NCI-H1105 treated with DMSO at 0.1 percent for 48 hours (cell line): ENCODE measurements around the gene ZNF710.
A peak's percentile ranks its signal among the peaks of the same experiment; 100 is the strongest.
"Not testable (repeated sequence)": the region's sequence is repeated elsewhere in the genome, so short reads cannot be mapped to it uniquely, and the experiment has no call there.

ENCODE experiments used
- DNase-seq: peaks from one replicate; lab custom pipeline; 2025; lab: John Stamatoyannopoulos, UW

The ZNF710 gene, protein sequence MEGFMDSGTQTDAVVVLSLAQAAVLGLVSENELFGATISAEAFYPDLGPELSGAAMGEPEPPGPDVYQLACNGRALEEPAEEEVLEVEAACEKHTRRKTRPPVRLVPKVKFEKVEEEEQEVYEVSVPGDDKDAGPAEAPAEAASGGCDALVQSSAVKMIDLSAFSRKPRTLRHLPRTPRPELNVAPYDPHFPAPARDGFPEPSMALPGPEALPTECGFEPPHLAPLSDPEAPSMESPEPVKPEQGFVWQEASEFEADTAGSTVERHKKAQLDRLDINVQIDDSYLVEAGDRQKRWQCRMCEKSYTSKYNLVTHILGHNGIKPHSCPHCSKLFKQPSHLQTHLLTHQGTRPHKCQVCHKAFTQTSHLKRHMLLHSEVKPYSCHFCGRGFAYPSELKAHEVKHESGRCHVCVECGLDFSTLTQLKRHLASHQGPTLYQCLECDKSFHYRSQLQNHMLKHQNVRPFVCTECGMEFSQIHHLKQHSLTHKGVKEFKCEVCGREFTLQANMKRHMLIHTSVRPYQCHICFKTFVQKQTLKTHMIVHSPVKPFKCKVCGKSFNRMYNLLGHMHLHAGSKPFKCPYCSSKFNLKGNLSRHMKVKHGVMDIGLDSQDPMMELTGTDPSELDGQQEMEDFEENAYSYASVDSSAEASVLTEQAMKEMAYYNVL

DNA sequence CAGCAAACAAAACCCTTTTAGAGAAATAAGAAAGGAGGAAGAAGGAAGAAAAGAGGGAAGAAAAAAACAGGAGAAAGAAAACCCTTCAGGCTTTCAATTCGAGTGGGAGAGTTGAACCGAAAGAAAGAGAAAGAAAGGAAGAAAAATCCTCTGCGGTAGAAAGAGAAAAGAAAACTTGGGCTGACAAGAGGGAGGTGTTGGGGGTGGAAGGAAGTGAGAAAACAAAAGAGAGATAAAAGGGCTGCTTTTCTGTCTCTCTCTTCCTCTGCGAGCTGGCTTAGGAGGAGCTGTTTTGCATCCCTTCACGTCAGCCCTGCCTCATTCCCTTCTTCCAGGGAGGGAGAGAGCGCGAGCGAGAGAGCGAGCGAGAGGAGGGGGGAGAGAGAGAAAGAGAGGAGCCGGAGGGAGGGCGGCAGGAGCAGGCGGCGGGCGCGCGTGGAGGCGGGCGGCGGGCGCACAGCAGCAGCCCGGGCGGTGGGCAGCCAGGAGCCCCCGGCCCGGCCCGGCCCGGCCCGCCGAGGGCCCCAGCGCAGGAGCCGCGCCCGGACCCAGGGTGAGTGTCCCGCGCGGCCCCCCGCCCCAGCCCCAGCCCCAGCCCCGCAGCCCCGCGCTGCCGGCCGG is at the start of gene ZNF710:
Gene ZNF710 (plus strand): TSS at position 263 of the 621 bp plus-strand sequence. CDS start 65,814 bp downstream, outside the sequence.
- peak; percentile 18 for DNase-seq

DNA sequence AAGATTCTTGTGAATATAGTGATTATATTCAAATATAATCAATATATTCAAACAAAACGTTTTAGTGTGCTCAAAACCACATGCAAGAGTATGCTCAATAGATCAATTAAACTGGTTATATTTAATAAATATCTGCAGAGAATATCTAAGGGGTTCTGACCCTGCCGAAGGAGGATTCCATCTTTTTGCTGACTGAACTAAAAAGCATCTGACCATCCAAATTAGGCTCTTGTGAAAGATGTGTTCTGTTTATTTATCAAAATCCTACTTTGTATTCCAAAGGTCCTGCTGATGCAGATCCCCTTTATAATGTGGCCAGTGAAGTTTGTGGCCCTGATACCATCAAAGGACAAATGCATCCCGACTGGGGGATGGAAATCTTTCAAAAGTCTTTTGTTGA is 46.6 kb upstream of the ZNF710 start:
- DNase-seq, result no peak

DNA sequence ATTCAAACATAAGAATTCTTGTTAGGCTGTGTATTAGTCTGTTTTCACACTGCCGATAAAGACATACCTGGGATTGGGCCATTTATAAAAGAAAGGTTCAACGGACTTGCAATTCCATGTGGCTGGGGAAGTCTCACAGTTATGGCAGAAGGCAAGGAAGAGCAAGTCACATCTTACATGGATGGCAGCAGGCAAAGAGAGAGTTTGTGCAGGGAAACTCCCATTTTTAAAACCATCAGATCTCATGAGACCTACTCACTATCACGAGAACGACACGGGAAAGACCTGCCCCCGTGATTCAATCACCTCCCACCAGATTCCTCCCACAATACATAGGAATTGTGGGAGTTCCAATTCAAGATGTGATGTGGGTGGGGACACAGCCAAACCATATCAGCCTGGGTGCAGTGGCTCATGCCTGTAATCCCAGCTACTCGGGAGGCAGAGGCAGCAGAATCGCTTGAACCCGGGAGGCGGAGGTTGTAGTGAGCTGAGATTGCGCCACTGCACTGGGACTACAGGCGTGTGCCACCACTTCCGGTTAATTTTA is 45.6 kb upstream of the ZNF710 start:
- not testable (repeated sequence) for DNase-seq

DNA sequence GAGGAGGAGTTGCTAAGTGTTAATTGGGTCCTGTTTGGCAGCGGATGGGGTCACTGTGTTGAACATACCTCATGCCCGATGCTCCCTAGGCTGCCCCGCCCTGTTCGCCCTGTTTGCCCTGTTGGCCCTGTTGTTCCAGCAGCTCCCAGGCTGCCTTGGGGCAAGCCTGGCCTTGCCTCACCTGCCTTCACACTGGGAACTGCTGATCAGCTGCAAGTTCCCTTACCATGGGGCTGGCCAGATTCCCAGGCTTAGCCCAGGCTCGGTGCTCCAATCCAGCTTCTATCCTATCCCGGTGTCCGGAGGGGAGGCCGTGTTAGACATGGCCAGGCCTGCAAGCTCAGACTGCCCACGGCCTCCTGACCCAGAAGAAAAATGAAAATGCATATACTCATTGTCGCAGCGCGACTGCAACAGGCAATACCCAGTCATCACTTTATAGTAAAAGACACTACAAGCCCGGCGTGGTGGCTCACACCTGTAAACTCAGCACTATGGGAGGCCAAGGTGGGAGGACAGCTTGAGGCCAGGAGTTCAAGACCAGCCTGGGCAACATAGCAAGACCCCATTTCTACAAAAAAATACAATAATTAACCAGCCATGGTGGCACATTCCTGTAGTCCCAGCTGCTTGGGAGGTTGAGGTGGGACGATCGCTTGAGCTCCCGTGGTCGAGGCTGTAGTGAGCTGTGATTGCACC is 42.9 kb upstream of the ZNF710 start:
- DNase-seq, result no peak

DNA sequence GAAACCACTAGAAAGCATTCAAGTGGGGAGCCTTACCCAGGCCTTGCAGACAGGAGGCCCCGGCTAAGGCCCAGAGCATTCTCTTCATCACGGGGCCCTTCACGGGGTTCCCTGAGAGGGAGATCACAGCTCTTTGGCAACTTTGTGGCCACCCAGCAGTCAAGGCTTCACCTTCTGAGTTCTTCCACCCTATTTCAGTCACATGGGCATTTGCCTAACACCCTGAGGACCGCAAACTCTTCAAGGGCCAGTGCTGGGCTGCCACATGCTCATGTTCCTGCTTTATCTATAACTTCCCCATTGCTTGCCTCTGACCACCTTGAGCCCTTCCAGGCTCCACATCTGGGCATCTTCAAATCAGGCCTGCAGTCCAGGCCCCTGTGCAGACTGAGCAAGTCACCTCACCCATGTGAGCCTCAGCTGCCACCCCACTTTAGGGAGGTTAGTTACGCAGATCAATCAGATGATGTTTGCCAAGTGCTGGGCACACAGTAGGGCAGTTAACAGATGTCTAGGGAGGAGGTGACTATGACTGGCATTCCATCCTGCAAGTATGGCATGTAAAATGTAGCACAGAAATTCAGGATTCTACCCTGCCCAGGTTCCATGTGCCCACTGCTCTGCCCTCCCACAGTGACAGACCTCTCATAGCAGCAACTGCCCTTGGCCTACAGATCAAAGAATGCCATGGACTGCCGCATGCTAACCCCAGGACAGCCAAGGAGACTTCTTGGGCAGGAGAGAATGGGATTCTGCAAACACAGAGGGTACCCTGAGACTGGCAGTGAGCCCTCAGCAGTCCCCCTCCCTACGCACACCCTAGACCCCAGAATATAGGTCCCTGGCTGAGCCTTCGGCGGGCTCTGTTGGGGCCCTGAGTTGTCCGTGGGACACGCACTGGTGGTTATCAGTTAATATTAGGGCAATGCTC is 37.6 kb upstream of the ZNF710 start:
- DNase-seq, result no peak

DNA sequence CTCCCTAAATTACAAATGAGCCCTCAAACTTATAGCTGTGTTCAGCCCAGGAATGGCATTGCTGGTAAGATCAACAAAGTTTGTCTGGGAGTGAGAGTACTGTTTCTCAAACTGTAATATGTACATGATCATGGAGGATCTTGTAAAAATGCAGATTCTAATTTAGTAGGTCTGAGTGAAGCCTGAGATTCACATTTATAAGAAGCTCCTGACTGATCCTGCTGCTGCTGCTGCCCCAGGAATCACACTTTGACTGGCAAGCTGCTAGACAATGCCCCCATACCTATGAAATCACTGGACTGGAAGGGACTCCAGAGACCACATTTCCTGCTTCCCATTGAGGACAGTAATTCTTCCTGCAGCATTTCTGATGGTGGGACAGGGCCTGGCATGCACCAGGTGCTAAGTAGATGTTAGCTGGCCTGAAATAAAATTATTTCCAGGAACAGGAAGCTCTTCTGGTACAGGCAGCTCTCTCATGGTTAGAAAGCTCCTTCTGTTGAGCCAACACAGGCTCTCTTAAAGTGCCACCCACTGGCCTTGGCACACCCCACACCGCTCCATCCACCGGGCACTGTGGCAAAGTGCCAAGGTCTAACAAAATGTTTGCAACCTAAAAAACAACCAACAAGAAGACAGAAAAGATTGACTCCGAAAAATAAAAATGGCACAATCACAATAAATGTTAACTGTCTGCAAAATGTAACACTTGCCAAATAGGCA is 36.7 kb upstream of the ZNF710 start:
- DNase-seq, result no peak

DNA sequence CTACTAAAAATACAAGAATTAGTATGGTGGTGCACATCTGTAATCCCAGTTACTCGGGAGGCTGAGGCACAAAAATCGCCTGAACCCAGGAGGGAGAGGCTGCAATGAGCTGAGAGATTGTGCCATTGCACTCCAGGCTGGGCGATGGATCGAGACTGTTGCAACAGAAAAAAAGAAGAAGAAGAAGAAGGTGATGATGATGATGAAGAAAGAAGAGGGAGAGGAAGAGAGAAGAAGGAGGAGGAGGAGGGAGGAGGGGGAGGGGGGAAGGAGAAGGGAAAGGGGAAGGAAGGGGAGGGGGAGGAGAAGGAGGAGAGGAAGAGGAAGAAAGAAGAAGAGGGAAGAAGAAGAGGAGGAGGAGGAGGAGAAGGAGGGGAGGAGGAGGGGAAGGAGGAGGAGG is 33.2 kb upstream of the ZNF710 start:
- no peak for DNase-seq

DNA sequence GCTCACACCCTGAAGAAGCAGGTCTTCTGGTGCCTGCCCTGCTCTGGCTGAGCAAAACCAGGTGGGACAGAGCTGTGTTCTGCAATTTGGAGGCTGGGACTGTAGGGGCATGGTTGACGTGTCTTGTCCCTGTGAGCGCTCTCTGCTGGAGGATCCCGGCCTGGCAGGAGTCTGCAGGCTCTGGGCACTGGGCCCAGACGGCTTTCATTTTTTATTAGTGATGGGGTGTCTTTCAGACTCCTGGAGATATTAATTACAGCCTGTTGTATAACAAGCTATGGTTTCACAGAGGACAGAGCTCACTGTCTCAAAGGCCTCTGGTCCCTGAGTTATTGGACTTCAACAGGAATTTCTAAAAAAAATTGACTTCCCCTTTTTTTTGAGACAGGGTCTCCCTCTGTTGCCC is 29.5 kb upstream of the ZNF710 start:
- peak; percentile 78 for DNase-seq

DNA sequence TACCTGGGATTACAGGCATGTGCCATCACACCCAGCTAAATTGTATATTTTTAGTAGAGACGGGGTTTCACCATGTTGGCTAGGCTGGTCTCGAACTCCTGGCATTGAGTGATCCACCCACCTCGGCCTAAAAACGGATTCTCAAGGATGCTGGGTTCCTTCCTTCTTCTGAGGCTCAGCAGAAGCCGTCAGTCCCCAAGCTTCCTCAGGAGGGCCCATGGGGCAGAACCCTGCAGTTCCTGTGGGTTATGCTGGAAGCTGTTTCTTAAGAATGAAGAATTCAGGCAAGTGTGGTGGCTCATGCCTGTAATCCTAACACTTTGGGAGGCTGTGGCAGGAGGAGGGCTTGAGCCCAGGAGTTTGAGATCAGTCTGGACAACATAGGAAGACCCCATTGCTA is 29.0 kb upstream of the ZNF710 start:
- no peak for DNase-seq

DNA sequence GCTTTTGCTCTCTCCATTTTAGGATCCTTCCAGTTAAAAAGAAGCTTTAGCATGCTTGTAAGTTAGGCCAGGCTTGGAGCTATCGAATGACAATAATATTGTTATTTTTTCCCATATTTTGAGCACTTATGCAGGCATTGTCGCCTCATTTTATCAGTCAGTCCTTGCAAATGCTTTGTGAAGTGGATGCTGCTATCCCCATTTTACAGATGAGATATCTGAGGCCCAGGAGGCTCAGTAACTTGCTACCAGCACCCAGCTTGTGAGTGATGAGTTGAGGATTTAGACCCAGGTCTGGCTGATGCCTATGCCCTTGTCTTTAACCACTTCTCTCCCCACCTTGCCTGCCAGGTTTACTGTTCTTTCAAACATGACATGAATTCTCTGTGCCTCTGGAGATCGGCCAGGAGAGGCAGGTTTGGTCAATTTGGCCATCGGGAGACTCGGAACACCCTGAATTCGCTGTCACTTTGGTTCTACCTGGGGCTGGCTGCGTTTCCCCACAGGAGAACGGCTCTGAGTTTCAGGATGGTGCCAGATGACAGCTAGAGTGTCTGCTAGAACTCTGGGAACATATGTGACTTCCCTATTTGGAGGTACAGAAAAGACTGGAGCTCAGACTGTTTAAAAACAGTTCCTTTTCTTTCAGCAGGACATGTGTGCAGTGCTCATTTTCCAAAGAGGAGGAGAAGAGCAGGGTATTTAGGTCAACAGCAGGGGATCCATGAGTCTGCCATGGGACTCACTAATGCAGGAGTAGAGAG is 25.5 kb upstream of the ZNF710 start:
- DNase-seq, result no peak

DNA sequence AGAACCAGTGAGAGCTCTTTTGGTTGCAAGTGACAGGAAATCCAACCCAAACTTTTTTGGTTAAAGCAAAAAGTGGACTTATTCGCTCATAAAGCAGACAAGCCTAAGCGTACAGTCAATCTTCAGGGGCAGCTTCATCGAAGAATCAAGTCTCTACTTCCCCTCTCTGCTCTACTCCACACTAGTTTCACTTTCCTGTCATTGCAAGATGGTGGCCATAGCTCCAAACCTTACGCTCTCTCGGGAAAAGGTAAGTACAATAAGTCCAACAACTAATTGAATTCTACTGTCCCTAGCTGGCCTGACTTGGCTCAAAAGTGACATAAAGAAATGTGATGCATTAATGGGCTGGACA is 24.9 kb upstream of the ZNF710 start:
- no peak for DNase-seq

DNA sequence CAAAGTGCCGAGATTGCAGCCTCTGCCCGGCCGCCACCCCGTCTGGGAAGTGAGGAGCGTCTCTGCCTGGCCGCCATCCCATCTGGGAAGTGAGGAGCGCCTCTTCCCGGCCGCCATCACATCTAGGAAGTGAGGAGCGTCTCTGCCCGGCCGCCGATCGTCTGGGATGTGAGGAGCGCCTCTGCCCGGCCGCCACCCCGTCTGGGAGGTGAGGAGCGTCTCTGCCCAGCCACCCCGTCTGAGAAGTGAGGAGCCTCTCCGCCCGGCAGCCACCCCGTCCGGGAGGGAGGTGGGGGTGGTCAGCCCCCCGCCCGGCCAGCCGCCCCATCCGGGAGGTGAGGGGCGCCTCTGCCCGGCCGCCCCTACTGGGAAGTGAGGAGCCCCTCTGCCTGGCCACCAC is 23.3 kb upstream of the ZNF710 start:
- not testable (repeated sequence) for DNase-seq

DNA sequence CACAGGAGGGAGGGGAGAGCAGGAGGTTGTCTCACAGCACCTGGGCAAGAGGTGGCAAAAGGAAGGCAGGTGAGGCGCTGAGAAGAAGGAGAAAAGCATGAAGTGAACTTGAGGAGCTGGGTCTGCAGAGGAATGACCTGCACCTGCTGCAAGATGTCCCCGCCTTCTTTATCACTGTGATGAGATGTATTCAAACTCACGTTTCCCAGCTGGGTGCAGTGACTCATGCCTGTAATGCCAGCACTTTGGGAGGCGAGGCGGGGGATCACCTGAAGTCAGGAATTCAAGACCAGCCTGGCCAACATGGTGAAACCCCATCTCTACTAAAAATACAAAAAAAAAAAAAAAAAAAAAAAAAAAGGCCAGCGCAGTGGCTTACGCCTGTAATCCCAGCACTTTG is 22.2 kb upstream of the ZNF710 start:
- no peak for DNase-seq

DNA sequence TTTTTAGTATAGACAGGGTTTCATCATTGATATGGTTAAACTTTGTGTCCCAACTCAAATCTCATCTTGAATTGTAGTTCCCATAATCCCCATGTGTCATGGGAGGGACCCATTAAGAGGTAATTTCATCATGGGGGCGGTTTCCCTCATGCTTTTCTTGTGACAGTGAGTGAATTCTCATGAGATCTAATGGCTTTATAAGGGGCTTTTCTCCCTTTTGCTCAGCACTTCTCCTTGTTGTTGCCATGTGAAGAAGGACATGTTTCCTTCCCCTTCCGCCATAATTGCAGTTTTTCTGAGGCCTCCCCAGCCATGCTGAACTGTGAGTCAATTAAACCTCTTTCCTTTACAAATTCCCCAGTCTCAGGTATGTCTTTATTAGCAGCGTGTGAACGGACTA is 20.2 kb upstream of the ZNF710 start:
- no peak for DNase-seq

DNA sequence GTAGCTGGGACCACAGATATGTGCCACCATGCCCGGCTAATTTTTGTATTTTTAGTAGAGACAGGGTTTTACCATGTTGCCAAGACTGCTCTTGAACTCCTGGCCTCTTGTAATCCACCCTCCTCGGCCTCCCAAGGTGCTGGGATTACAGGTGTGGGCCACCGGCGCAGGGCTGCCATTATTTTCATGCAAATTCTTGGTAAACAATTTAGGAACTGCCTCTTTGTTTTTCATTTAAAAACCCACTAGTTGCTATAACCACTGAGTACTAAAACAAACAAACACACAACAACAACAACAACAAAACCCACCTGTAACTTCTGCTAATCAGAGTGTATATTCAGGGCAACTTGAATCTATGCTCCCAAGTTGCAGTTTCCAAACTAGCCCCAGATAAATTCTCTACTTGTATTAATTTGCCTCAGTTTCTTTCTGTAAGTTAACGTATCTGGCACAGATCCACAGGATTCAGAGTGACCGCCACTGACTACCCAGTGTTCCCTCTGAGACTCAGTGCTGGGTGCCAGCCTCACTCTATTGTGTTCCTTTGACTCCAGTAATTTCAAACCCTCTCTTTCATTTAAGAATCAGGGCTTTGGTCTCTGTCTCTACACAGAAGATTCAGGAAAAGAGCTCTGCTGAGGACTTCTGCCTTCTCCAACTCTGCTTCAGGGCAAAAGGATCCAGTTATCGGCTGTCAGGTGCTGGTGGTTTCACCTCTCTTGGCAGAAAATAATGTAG is 18.6 kb upstream of the ZNF710 start:
- no peak for DNase-seq

DNA sequence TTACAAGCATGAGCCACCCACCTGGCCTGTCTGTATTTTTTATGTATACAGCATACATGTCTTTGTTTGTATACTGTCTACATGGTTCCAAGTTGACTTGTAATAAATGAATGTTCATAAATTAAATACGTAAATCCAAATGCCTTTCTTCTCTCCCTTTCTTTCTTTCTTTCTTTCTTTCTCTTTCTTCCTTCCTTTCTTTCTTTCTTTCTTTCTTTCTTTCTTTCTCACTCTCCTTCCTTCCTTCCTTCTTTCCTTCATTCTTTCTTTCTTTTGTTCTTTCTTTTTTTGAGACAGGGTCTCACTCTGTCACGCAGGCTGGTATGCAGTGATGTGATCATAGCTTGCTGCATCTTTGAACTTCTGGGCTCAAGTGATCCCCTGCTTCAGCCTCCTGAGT is 17.1 kb upstream of the ZNF710 start:
- DNase-seq, result no peak

DNA sequence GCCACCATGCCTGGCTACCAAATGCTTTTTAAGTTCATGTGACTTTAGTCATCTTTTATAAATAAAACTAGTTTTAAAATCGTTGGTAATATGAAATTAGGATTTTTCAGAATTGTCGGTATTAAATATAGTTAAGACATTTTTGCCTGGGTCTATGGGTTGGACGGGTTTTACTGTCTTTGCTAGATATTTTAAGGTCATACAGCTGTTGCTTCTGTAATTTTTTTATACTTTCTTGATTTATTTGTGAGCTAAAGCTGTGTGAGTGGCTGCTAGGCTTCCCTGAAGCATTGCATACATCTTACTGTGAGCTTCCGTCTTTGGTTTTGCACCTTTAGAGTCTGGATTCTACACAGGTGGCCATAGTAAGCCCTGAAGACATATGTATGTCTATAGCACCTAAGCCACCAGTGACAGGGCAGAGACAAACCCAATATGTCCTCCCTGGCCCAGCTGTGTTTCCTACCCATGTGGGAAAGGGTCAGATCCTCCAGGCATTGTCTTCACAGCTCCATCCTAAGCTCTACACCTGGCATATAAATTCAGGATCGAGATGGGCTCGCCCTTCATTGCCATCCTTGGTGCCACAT is 16.6 kb upstream of the ZNF710 start:
- DNase-seq, result no peak

DNA sequence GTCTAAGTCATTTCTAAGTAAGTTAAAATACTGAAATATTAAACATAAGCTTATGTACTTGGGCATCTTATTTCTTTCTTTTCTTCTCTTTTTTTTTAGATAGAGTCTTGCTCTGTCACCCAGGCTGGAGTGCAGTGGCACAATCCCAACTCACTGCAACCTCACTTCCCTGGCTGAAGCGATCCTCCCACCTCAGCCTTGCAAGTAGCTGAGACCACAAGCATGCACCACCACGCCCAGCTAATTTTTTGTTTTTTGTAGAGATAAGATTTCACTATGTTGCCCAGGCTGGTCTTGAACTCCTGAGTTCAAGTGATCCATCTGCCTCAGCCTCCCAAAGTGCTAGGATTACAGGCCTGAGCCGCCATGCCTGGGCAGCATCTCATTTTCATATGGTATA is 16.0 kb upstream of the ZNF710 start:
- no peak for DNase-seq

DNA sequence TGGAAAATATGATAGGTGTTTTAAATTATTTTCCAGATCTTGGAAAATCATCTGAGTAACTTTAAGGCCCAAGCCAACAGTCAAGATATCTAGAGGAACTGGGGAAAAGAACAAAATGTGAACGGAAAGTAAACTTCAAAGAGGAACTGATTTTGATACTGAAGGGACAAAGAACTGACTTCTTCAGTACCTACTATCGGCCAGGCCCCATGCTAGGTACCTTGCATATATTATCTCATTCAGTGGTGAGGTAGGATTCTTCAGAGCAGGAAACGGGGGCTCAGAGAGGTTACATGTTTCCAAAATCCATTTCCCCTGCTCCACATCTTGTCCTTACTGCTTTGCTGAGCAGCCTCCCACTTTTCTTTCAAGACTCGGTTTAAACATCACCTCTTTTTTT is 9.8 kb upstream of the ZNF710 start:
- DNase-seq, result no peak
